Right cardiac atrium (tissue), 5 donors: ENCODE measurements around the gene APOD. TPM values are rescaled to one million over a fixed set of nuclear protein-coding genes. Genes with fewer than 3 reads are reported as not detected.

ENCODE experiments used
- ATAC-seq, 2 donors: fragments of 200-7000 bp; cut with Tn5 transposase; one replicate each; pipeline versions ENCODE4 v1.8.0 to v1.9.1; 2020; ENCODE audit warnings: moderate library complexity in 2 of 2, mild to moderate bottlenecking in 1 of 2
- DNase-seq, 3 donors: peaks; one replicate each; pipeline ENCODE4 v3.0.0-alpha.2; 2020
- H3K27ac ChIP-seq: one replicate; pipeline ENCODE4 v1.5.1; 2013; ENCODE audit warnings: mild to moderate bottlenecking, low read length, control low read depth, moderate library complexity
- H3K27me3 ChIP-seq: one replicate; pipeline ENCODE4 v1.6.1; 2013; ENCODE audit not compliant: control insufficient read depth, insufficient read depth
- H3K4me1 ChIP-seq: one replicate; pipeline ENCODE4 v1.6.1; 2013; ENCODE audit warnings: low read length; ENCODE audit not compliant: control insufficient read depth, insufficient read depth
- H3K4me3 ChIP-seq: one replicate; pipeline ENCODE4 v1.5.1; 2013; ENCODE audit warnings: low read length, control low read depth
- H3K9me3 ChIP-seq: one replicate; pipeline ENCODE4 v1.6.1; 2013; ENCODE audit warnings: low read length; ENCODE audit not compliant: control insufficient read depth
- WGBS: extraction: QIAGEN DNeasy Blood & Tissue Kit; methylation state at CpG from one replicate; pipeline ENCODE4 v1.1.7; 2013; 5-methylcytosine and 5-hydroxymethylcytosine counted together
- intact Hi-C, 4 donors: fragments of 100-400 bp; cut with DNase I; formaldehyde crosslinking; loops; one replicate each; pipeline versions ENCODE4 v1.11.0 to v1.14.0; 2022 to 2023
- polyA plus RNA-seq: library from polyadenylated mRNA; stranded (reverse); fragments of 200-250 nt; gene quantifications from one replicate; pipeline ENCODE4 v1.2.3, GENCODE V29; 2013
- total RNA-seq, 4 donors: library from RNA; stranded (reverse); fragmentation: NEBNext Ultra II Directional; extraction: Animal tissue kit (Norgen Biotek cat#: 25700); gene quantifications; one replicate each; pipeline ENCODE4 v1.2.1, GENCODE V29; 2021
- donor health status: healthy with polysubstance abuse.
- donor health status: DM: no; HTN: yes; CAD: no.
- donor health status: DM: no; HTN: no; CAD: no.
- donor health status: DM: no; HTN: yes; CAD: no; lungs with severe emphysema.
- donor health status: DM: yes; HTN: yes; CAD: no.

Gene APOD
- total and polyA plus RNA-seq, 5 donors, result 31.8 to 174 (median 41.1) TPM

DNA sequence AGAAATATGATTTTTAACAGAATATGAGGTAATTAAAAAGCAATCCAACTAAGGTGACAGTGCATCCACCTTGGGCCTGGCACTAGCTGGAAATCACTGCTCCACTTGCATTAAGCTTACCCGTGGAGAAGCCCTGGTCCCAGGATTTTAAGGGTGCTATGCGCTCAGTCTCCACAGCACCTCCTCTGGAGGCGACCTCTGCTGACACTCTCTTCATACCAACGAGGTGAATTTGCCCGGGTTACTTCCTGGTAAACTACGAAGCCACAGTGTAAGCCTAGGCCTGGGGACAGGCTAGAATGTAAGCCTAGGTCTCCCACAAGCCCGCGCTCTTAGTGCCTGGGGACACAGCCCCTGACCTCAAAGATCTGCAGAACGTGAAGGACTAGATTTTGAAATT lies 793 bp downstream of the APOD start:
- Histone ChIP-seq H3K27ac (peak overlapping the region; percentile 39), H3K4me1 (peaks cover 4% of the 10 kb centered on the region), H3K9me3 (no peaks in the 10 kb centered on the region), H3K4me3 (no peak overlapping the region), H3K27me3 (no peaks in the 10 kb centered on the region)
- ATAC-seq (no peak), DNase-seq (no peak)
- 70% methylated on average over 9 of the region's 9 CpGs for WGBS
- intact Hi-C loops, result no loop called here

GRCh38 chr3:195580744-195581443 lies 2.8 kb downstream of the APOD start:
- ATAC-seq, result no peak
- Histone ChIP-seq H3K9me3 (no peaks in the 10 kb centered on the region), H3K4me1 (peaks cover 4% of the 10 kb centered on the region), H3K27ac (peak overlapping the region; percentile 36), H3K4me3 (no peak overlapping the region), H3K27me3 (no peaks in the 10 kb centered on the region)
- DNase-seq, result no peak
- 38% methylated on average over 6 of the region's 6 CpGs for WGBS
- intact Hi-C loops, result no loop called here

- whole genome bisulfite sequencing, result 96% methylated on average over 12 of the region's 12 CpGs
- DNase-seq, result no peak
- Histone ChIP-seq H3K4me3 (no peak overlapping the region), H3K27me3 (no peaks in the 10 kb centered on the region), H3K4me1 (peaks cover 6% of the 10 kb centered on the region), H3K27ac (no peak overlapping the region), H3K9me3 (no peaks in the 10 kb centered on the region)
- intact Hi-C loops, result no loop called here
- no peak for ATAC-seq
These were observed 4.5 kb downstream of the APOD start for GRCh38 chr3:195579281-195579680.

GRCh38 chr3:195578565-195578964 lies 5.2 kb downstream of the APOD start:
- H3K4me1 ChIP-seq, result peaks cover 6% of the 10 kb centered on the region
- DNase-seq (no peak), ATAC-seq (no peak)
- no peaks in the 10 kb centered on the region for H3K9me3 ChIP-seq
- H3K27me3 ChIP-seq, result no peaks in the 10 kb centered on the region
- H3K4me3 ChIP-seq, result no peak overlapping the region
- intact Hi-C loops, result no loop called here
- WGBS, result 83% methylated on average over 6 of the region's 6 CpGs
- H3K27ac ChIP-seq, result no peak overlapping the region

DNA sequence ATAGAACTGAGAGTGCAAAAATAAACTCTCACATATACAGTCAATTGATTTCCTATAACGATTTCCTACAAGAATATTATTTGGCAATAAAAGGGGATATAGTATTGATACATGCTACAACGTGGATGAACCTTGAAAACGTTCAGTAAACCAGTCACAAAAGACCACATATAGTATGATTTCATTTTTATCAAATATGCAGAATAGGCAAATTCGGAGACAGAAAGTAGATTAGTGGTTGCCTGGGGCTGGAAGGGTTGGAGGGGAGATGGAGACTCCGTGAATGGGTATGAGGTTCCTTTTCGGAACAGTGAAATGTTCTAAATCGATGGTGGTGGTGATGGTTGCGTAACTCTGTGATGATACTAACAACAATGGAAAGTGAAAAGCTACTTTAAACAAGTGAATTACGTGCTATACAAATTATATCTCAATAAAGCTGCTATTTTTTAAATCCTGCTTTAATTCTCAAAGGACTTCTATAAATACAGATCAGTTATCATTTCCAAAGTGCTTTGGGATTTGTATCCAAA lies 6.0 kb downstream of the APOD start:
- DNase-seq (no peak), ATAC-seq (no peak)
- intact Hi-C loops, result no loop called here
- H3K27ac ChIP-seq, result no peak overlapping the region
- no peaks in the 10 kb centered on the region for H3K9me3 ChIP-seq
- no peak overlapping the region for H3K4me3 ChIP-seq
- peaks cover 6% of the 10 kb centered on the region for H3K4me1 ChIP-seq
- 78% methylated on average over 9 of the region's 9 CpGs for WGBS
- H3K27me3 ChIP-seq, result no peaks in the 10 kb centered on the region

DNA sequence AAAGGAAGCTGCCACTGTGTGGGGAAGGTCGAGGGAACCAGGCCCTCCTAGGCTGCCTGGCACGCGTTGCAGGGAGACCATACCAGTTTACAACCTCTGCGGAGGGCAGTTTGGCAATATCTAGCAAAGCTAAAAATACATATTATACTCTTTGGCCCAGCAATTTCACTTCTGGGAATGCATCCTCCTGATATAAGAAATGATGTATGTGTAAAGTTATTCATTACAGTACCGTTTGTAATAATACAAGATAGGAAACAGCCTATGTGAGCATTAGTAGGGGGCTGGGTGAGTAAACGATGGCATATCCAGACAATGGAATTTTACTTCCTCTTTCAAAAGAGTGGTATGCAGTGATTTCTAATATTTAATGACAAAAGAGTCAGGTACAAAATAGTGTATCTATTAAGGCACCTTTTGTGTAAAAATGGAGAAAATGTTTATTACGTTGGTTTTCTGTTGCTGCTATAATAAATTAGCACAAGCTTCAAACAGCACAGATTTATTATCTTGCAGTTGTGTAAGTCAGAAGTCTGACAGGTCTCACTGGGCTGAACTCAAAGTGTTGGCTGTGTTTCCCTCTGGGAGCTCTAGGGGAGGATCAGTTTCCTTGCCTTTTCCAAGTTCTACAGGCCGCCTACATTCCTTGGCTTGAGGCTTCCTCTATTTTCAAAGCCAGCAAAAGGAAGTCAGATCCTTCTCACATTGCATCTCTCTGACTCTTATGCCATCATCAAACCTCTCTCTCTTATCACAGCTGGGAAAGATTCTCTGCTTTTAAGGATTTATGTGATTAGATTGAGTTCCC lies 9.0 kb downstream of the APOD start:
- no peak for ATAC-seq
- Histone ChIP-seq H3K4me1 (peaks cover 5% of the 10 kb centered on the region), H3K4me3 (no peak overlapping the region), H3K27ac (no peak overlapping the region), H3K9me3 (no peaks in the 10 kb centered on the region), H3K27me3 (no peaks in the 10 kb centered on the region)
- 55% methylated on average over 8 of the region's 8 CpGs for WGBS
- intact Hi-C loops, result no loop called here
- no peak for DNase-seq

- H3K9me3 ChIP-seq, result no peaks in the 10 kb centered on the region
- ATAC-seq, result no peak
- WGBS, result 93% methylated on average over 19 of the region's 19 CpGs
- peaks cover 5% of the 10 kb centered on the region for H3K4me1 ChIP-seq
- intact Hi-C loops, result no loop called here
- H3K4me3 ChIP-seq, result no peak overlapping the region
- no peaks in the 10 kb centered on the region for H3K27me3 ChIP-seq
- no peak for DNase-seq
- no peak overlapping the region for H3K27ac ChIP-seq
These were observed 9.9 kb downstream of the APOD start for GRCh38 chr3:195573611-195574496.

DNA sequence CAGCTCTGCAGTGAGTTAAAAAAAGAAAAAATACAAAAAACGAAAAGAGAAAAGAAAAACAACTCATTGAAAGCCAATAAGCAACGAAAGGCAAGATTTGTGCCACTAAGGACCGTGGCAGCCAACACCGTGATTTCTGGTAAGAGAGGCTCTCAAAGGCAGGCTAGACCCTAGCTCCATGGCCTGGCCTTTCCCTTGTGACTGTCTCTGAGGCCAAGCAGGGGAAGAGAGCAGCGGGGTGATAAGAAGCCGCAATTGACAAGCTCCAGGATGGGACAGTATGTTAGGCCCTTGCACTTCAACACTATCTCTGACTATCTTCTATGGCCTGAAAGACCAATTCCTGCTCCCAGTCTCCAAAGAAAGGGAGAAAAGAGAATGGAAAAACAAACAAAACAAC lies 12.4 kb downstream of the APOD start:
- WGBS, result 32% methylated on average over 6 of the region's 6 CpGs
- ATAC-seq, result peak; percentile 61 to 70
- Histone ChIP-seq H3K27ac (peak overlapping the region; percentile 70), H3K27me3 (no peaks in the 10 kb centered on the region), H3K4me3 (no peak overlapping the region), H3K9me3 (no peaks in the 10 kb centered on the region), H3K4me1 (peaks cover 5% of the 10 kb centered on the region)
- intact Hi-C loops, result no loop called here
- no peak for DNase-seq

DNA sequence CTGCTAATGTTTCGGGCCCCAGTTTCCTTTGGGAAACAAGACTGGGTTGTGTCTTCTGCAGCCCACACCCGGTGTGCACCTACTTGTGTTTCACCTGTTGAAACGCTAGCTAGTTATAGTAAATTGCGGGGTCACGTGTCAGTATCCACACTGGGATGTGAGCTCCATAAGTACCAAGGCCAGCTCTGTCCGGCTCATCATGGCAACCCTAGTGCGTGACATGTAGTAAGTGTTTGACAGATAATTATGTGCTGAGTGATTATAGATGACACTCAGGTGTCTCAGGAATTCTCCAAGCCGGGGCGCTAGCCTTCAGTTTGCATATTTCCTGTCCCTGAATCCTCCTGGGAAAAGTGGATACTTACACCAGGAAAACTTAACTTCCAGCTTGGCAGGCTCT lies 12.8 kb downstream of the APOD start:
- WGBS, result 59% methylated on average over 9 of the region's 9 CpGs

GRCh38 chr3:195570344-195570743 lies 13.4 kb downstream of the APOD start:
- intact Hi-C loops, result no loop called here
- peaks cover 5% of the 10 kb centered on the region for H3K4me1 ChIP-seq
- no peaks in the 10 kb centered on the region for H3K9me3 ChIP-seq
- ATAC-seq (peak in 1 of 2 donors; percentile 61), DNase-seq (no peak)
- WGBS, result 62% methylated on average over 6 of the region's 6 CpGs
- H3K27me3 ChIP-seq, result no peaks in the 10 kb centered on the region
- H3K27ac ChIP-seq, result peak overlapping the region; percentile 70
- H3K4me3 ChIP-seq, result no peak overlapping the region

More for the DNA sequence above, 12.8 kb downstream of the APOD start:
- Histone ChIP-seq H3K4me1 (peaks cover 5% of the 10 kb centered on the region), H3K4me3 (no peak overlapping the region), H3K9me3 (no peaks in the 10 kb centered on the region), H3K27me3 (no peaks in the 10 kb centered on the region), H3K27ac (peak overlapping the region; percentile 70)
- intact Hi-C loops, result no loop called here
- DNase-seq (no peak), ATAC-seq (peak; percentile 49 to 70)
